Spleen (tissue), 7 donors: ENCODE data around the gene PRKCZ.

Experiments used
- CTCF ChIP-seq, 11 experiments: fragments of 200-600 bp in 7 of 11; fragments of 450-650 bp in 4 of 11; sonication (generic) in 4 of 11; IDR thresholded peaks in 8 of 11; conservative IDR thresholded peaks in 3 of 11; 1 replicate in 7 of 11; 2 replicates in 4 of 11; pipeline versions ENCODE4 v1.4.0 to v1.8.0; 2016 to 2021; ENCODE audit warnings: antibody characterized with exemption in 11 of 11, inconsistent platforms in 4 of 11, mild to moderate bottlenecking in 1 of 11
- POLR2A ChIP-seq, 3 donors: fragments of 450-650 bp; IDR thresholded peaks; one replicate each; pipeline ENCODE4 v1.5.1; 2017; ENCODE audit warnings: antibody characterized with exemption in 3 of 3, mild to moderate bottlenecking in 1 of 3
- POLR2AphosphoS5 ChIP-seq, 3 donors: sonication (generic); formaldehyde crosslinking; IDR thresholded peaks; one replicate each; pipeline ENCODE4 v1.5.1; 2017; ENCODE audit warnings: antibody characterized with exemption in 3 of 3
- donor health status: DM: no; HTN: no; CAD: no; lungs with moderate emphysema.
- donor health status: DM: no; HTN: no; CAD: no.
- donor health status: DM: no; HTN: no; CAD: no.

GRCh38 chr1:2144501-2145090 is 94.4 kb downstream of the PRKCZ start:
- TF ChIP-seq CTCF (IDR thresholded peaks at IDR 0.05 in 8 of 11, conservative IDR thresholded peaks at IDR 0.05 in 3 of 11) (no peak), POLR2A (IDR thresholded peaks at IDR 0.05) (no peak), POLR2AphosphoS5 (IDR thresholded peaks at IDR 0.05) (no peak)
